Endothelial cell of umbilical vein (primary cell): ENCODE data around the gene KSR1. TPM values are rescaled to one million over a fixed set of nuclear protein-coding genes. Genes with fewer than 3 reads are reported as not detected.
"Not testable (repeated sequence)": the region's sequence is repeated elsewhere in the genome, so short reads cannot be mapped to it uniquely, and the experiment has no call there.

Source experiments
- BruUV-seq: library from RNA; stranded (reverse); fragments of 400-500 nt; replicated peaks from 2 replicates; lab custom pipeline; 2021; lab: Mats Ljungman, UMichigan
- CTCF ChIA-PET: fragments of 300-600, 350-600 bp; sonication (Branson Sonifier 250); formaldehyde crosslinking; loops from one replicate; lab custom pipeline; 2021; ENCODE audit warnings: antibody characterized with exemption, inconsistent platforms; lab: Charles Lee
- POLR2A ChIA-PET: fragments of 300-600, 350-600 bp; sonication (Branson Sonifier 250); formaldehyde crosslinking; loops from one replicate; lab custom pipeline; 2021; ENCODE audit warnings: antibody characterized with exemption, inconsistent platforms; lab: Charles Lee
- DNase-seq: peaks from one replicate; pipeline ENCODE4 v3.0.0-alpha.2; 2011; ENCODE audit warnings: low read depth, low spot score
- FAIRE-seq: peaks from 2 replicates; lab custom pipeline; 2011; peaks lifted over from hg19 to GRCh38; lab: Jason Lieb, UNC
- H2AFZ ChIP-seq: 2 replicates; pipeline ENCODE4 v1.6.0; 2012; ENCODE audit warnings: low read depth, low read length, control low read depth, inconsistent platforms
- H3K27ac ChIP-seq: 2 replicates; pipeline ENCODE4 v1.5.1; 2011; ENCODE audit warnings: low read depth, mild to moderate bottlenecking, control low read depth, low read length, moderate library complexity; ENCODE audit not compliant: insufficient read depth
- H3K27me3 ChIP-seq, 2 experiments: 2 replicates each; pipeline versions ENCODE4 v1.6.0 to v1.6.1; 2011; ENCODE audit warnings: low read length in 2 of 2, mixed read lengths in 1 of 2; ENCODE audit not compliant: control insufficient read depth in 2 of 2, insufficient read depth in 2 of 2
- H3K36me3 ChIP-seq, 2 experiments: 2 replicates in 1 of 2; 3 replicates in 1 of 2; pipeline ENCODE4 v1.5.1; 2011; ENCODE audit warnings: low read length in 2 of 2, mild to moderate bottlenecking in 1 of 2, moderate library complexity in 1 of 2; ENCODE audit not compliant: control insufficient read depth in 2 of 2, insufficient read depth in 2 of 2; ENCODE audit errors: extremely low read depth in 1 of 2
- H3K4me1 ChIP-seq: 3 replicates; pipeline ENCODE4 v1.5.1; 2011; ENCODE audit warnings: mild to moderate bottlenecking, low read length; ENCODE audit not compliant: control insufficient read depth, insufficient read depth; ENCODE audit errors: extremely low read depth
- H3K4me2 ChIP-seq: 2 replicates; pipeline ENCODE4 v1.6.1; 2011; ENCODE audit warnings: low read length, control low read depth, mixed read lengths; ENCODE audit not compliant: insufficient read depth
- H3K4me3 ChIP-seq, 3 experiments: fragments of 200-600 bp in 1 of 3; sonication (generic), shearing (Covaris generic) in 1 of 3; replicated peaks in 1 of 3; 2 replicates each; pipeline ENCODE4 v1.5.1; 2011 to 2016; ENCODE audit warnings: control low read depth in 3 of 3, low read length in 3 of 3, mild to moderate bottlenecking in 2 of 3, inconsistent platforms in 1 of 3, low read depth in 1 of 3, moderate library complexity in 1 of 3; ENCODE audit not compliant: insufficient read depth in 1 of 3
- H3K79me2 ChIP-seq: 2 replicates; pipeline ENCODE4 v1.6.0; 2012; ENCODE audit warnings: low read length, inconsistent platforms; ENCODE audit not compliant: control insufficient read depth, insufficient read depth
- H3K9ac ChIP-seq: replicated peaks from 2 replicates; pipeline ENCODE3; 2011; ENCODE audit warnings: low read length, control low read depth; ENCODE audit not compliant: insufficient read depth; ENCODE audit errors: extremely low read depth
- H3K9me1 ChIP-seq: replicated peaks from 3 replicates; pipeline ENCODE4 v1.6.0; 2011; ENCODE audit warnings: mild to moderate bottlenecking, low read length; ENCODE audit not compliant: control insufficient read depth, insufficient read depth; ENCODE audit errors: extremely low read depth
- H3K9me3 ChIP-seq: replicated peaks from 2 replicates; pipeline ENCODE4 v1.5.1; 2012; ENCODE audit warnings: low read length, inconsistent platforms; ENCODE audit not compliant: control insufficient read depth, insufficient read depth
- H4K20me1 ChIP-seq: replicated peaks from 2 replicates; pipeline ENCODE3; 2011; ENCODE audit warnings: mild to moderate bottlenecking, low read length; ENCODE audit not compliant: control insufficient read depth, insufficient read depth; ENCODE audit errors: extremely low read depth
- EZH2 ChIP-seq: IDR thresholded peaks from 2 replicates; pipeline ENCODE4 v1.6.1; 2012; ENCODE audit warnings: borderline replicate concordance, low read depth, mild to moderate bottlenecking, moderate library complexity, low read length, inconsistent platforms; ENCODE audit not compliant: severe bottlenecking
- FOS ChIP-seq: IDR thresholded peaks from 2 replicates; pipeline ENCODE4 v1.6.1; 2011; ENCODE audit warnings: mild to moderate bottlenecking, low read length, moderate library complexity, borderline replicate concordance; ENCODE audit not compliant: insufficient read depth
- GATA2 ChIP-seq: IDR thresholded peaks from 2 replicates; pipeline ENCODE4 v1.7.0; 2011; ENCODE audit warnings: low read depth, mild to moderate bottlenecking, moderate library complexity, mixed read lengths, low read length; ENCODE audit not compliant: insufficient read length, insufficient read depth
- JUN ChIP-seq: IDR thresholded peaks from 2 replicates; pipeline ENCODE4 v1.6.1; 2011; ENCODE audit warnings: borderline replicate concordance, low read depth; ENCODE audit not compliant: insufficient read length, insufficient read depth
- MYC ChIP-seq: IDR thresholded peaks from one replicate; pipeline ENCODE4 v1.6.1; 2011; ENCODE audit warnings: mild to moderate bottlenecking, low read depth, low read length
- POLR2A ChIP-seq: IDR thresholded peaks from 2 replicates; pipeline ENCODE4 v1.6.1; 2012; ENCODE audit warnings: low read depth, mild to moderate bottlenecking, control low read depth, low read length
- POLR2AphosphoS5 ChIP-seq: IDR thresholded peaks from 2 replicates; pipeline ENCODE4 v1.6.1; 2012; ENCODE audit warnings: low read depth, mild to moderate bottlenecking, control low read depth, low read length, moderate library complexity; ENCODE audit not compliant: insufficient read depth
- dilution Hi-C: fragments of 300-500 bp; cut with MboI; formaldehyde crosslinking; loops from one replicate; pipeline ENCODE4 v1.15.0; 2019; ENCODE audit warnings: low sequenced_read_pairs; ENCODE audit not compliant: extremely low pct_ligation_motif_present
- intact Hi-C: fragments of 100-400 bp; cut with micrococcal nuclease; formaldehyde crosslinking; loops from one replicate; pipeline ENCODE4 v1.10.0; 2022
- polyA plus RNA-seq, 4 experiments: library from polyadenylated mRNA; depleted of rRNA in 3 of 4; stranded (reverse) in 3 of 4; unstranded in 1 of 4; fragments of >200 nt; gene quantifications; 2 replicates each; pipeline versions ENCODE4 v1.2.1 to v1.2.3, GENCODE V29; 2011 to 2012; ENCODE audit warnings: missing spikeins in 1 of 4
- total RNA-seq: library from RNA; stranded (reverse); gene quantifications from 2 replicates; pipeline ENCODE4 v1.2.3, GENCODE V29; 2021
- TF ChIP-seq, protein P1 (sequence below), 2 donors: IDR thresholded peaks; 1 replicate in 1 of 2; 2 replicates in 1 of 2; pipeline ENCODE4 v1.5.1; 2011; ENCODE audit warnings: low read length in 2 of 2, mild to moderate bottlenecking in 2 of 2, moderate library complexity in 2 of 2, control low read depth in 1 of 2, inconsistent platforms in 1 of 2, low read depth in 1 of 2; ENCODE audit not compliant: insufficient read depth in 1 of 2; ENCODE audit errors: extremely low read depth in 1 of 2
- TF ChIP-seq, protein P2 (sequence below): IDR thresholded peaks from 2 replicates; pipeline ENCODE4 v1.6.1; 2011; ENCODE audit not compliant: insufficient read depth, insufficient read length

KSR1 gene
- total and polyA plus RNA-seq, 2 donors (not counting 3 experiments of a cell fraction or from before 2014, with no cell fraction given) = 35.4 to 80.2 TPM

DNA sequence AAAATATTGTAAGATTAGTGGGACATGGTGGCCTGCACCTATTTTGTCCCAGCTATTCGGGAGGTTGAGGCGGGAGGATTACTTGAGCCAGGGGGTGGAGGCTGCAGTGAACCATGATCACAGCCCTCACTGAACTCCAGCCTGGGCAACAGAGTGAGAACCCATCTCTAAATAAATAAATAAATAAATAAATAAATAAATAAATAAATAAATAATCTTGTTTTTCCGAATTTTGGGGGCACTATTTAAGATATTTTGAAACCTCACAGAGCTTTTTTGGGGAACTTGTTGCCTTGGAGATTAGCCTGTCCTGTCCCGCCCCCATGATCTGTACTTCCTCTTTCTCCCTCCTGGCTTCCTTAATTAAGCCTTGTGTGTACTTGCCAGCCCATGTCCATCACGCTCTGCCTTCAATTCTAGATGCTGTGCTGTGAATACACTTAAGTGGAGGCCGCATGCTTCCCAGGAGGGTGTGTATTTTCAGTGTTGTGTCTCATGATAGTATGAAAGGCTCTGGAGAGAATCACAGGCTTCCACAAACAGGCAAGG, 179.1 kb downstream of the KSR1 start:
- Histone ChIP-seq H3K4me1 (peaks cover 12% of the 10 kb centered on the region), H3K79me2 (no peaks in the 10 kb centered on the region), H3K27ac (no peak overlapping the region), H3K4me2 (no peak overlapping the region), H3K9me3 (no peaks in the 10 kb centered on the region), H3K9ac (no peak overlapping the region), H3K9me1 (no peaks in the 10 kb centered on the region), H3K27me3 (no peaks in the 10 kb centered on the region), H2AFZ (peak overlapping the region; percentile 26), H3K36me3 (peaks cover 0 to 5% of the 10 kb centered on the region in 2 experiments), H3K4me3 (no peak overlapping the region), H4K20me1 (no peaks in the 10 kb centered on the region)
- BruUV-seq = no TSS peak
- intact Hi-C loops (no loop called here), dilution Hi-C loops (no loop called here)
- FAIRE-seq (peak; percentile 61), DNase-seq (no peak)
- CTCF ChIA-PET = interaction anchor here (2.3 kb wide), 1 partner anchor 15 kb away, joined by 7 read pairs; no protein-coding TSS in a partner anchor
- TF ChIP-seq, protein P1, sequence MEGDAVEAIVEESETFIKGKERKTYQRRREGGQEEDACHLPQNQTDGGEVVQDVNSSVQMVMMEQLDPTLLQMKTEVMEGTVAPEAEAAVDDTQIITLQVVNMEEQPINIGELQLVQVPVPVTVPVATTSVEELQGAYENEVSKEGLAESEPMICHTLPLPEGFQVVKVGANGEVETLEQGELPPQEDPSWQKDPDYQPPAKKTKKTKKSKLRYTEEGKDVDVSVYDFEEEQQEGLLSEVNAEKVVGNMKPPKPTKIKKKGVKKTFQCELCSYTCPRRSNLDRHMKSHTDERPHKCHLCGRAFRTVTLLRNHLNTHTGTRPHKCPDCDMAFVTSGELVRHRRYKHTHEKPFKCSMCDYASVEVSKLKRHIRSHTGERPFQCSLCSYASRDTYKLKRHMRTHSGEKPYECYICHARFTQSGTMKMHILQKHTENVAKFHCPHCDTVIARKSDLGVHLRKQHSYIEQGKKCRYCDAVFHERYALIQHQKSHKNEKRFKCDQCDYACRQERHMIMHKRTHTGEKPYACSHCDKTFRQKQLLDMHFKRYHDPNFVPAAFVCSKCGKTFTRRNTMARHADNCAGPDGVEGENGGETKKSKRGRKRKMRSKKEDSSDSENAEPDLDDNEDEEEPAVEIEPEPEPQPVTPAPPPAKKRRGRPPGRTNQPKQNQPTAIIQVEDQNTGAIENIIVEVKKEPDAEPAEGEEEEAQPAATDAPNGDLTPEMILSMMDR (IDR thresholded peaks at IDR 0.05; ENCODE audit: extremely low read depth in 1 of 2, insufficient read depth in 1 of 2, low read depth in 1 of 2, low read length in 2 of 2) = no peak
- TF ChIP-seq FOS (no peak), POLR2AphosphoS5 (no peak), EZH2 (no peak), MYC (no peak), POLR2A (no peak), JUN (no peak), GATA2 (no peak)
- TF ChIP-seq, protein P2, sequence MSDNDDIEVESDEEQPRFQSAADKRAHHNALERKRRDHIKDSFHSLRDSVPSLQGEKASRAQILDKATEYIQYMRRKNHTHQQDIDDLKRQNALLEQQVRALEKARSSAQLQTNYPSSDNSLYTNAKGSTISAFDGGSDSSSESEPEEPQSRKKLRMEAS = no peak
- POLR2A ChIA-PET = no interaction called here

DNA sequence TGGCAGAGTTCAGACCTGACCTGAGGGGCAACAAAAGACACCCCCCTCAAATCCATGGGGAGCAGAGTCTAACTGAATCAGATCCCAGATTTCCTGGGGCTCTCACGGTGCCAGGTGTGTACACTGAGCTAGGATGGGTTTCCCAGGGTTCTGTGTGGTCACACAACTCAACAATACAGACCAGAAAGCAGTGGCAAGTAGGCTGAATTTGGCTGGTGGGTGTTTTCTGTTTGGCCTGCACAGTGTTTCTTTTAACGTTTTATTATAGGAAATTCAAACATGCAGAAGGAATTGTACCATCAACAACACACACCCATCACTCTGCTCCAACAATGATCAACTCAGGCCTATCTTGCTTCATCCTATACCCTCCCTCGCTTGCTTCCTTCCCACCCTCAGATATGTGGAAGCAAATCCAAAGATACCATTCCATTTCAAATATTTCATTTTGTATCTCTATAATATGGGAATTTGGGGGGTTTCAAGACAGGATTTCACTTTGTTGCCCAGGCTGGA, 179.8 kb downstream of the KSR1 start:
- POLR2A ChIA-PET, H3K36me3 ChIP-seq, BruUV-seq, H3K9me1 ChIP-seq, H3K27me3 ChIP-seq, H3K27ac ChIP-seq, dilution Hi-C loops, DNase-seq, H3K79me2 ChIP-seq, H3K4me3 ChIP-seq, intact Hi-C loops, H3K4me2 ChIP-seq, H4K20me1 ChIP-seq, H3K9ac ChIP-seq, H3K9me3 ChIP-seq, FAIRE-seq, H2AFZ ChIP-seq: not testable (repeated sequence)
- CTCF ChIA-PET = interaction anchor here (1.0 kb wide), 1 partner anchor 14 kb away, joined by 3 read pairs; no protein-coding TSS in a partner anchor
- peaks cover 12% of the 10 kb centered on the region for H3K4me1 ChIP-seq
